Activated T-cell treated with anti-CD3 and anti-CD28 coated beads for 1 hour (primary cell): ENCODE measurements around the gene TF.

ENCODE experiments used
- DNase-seq: peaks from one replicate; pipeline ENCODE4 v3.0.0-alpha.2; 2020; ENCODE audit warnings: low read depth

TF gene

DNA sequence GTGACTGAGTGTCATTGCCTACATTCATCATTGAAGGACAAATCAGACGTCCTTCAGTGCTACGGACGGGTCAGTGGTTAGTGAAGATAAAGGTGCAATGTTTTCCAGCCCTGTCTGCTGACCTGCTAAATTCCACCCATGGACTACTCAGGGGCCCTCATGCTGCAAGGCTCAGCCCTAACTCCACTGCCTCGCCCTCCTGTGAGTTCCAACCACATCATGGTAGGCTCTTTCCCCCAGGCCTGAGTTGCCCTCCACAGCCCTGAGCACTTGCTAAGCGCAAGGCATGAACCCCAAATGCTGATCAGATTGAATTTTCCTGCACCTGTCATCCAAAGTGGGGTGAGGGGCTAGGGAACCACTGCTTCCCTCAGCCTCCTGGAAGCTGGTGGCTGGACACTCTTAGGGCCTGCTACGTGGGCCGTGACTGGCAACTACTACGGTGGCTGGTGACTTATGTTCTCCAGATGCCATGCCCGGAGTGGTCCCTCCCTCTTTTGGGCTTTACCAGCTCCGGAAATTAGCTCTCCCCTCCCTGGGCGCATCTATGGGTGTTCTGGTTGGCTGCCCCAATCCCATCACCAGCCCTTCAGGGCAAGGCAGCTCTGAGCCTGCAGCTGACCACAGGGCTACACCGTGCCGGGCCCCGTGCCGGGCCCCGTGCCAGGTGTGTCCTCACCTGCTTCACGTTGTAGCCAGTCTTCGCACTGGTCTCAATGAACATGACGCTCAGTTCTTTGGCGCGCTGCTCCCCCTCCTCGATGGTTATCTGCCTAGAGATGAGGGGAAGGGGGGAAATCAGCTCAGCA is 91.5 kb downstream of the TF start:
- no peak for DNase-seq

DNA sequence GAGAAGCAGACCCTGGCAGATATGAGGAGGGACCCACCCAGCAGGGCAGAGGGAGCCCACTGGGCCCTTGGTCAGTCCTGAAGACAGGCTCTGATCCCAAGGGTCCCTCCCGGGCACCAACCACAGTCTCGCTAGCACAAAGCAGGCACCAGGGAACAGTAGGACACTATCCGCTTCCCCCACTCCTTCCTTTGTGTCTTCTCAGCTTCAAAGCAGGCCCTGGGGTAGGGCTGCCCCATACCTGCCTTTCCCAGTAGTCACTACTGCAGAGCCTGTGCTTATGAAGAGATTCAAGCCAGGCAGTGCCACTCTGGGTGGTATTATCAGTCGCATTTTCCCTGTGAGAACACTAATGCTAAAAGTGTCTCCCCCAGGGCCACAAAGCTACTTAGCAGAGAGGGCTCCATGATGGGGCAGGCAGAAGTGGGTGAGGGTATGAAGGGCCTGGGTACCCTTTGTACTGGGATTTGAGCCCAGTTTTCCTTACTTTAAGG is 92.2 kb downstream of the TF start:
- no peak for DNase-seq

DNA sequence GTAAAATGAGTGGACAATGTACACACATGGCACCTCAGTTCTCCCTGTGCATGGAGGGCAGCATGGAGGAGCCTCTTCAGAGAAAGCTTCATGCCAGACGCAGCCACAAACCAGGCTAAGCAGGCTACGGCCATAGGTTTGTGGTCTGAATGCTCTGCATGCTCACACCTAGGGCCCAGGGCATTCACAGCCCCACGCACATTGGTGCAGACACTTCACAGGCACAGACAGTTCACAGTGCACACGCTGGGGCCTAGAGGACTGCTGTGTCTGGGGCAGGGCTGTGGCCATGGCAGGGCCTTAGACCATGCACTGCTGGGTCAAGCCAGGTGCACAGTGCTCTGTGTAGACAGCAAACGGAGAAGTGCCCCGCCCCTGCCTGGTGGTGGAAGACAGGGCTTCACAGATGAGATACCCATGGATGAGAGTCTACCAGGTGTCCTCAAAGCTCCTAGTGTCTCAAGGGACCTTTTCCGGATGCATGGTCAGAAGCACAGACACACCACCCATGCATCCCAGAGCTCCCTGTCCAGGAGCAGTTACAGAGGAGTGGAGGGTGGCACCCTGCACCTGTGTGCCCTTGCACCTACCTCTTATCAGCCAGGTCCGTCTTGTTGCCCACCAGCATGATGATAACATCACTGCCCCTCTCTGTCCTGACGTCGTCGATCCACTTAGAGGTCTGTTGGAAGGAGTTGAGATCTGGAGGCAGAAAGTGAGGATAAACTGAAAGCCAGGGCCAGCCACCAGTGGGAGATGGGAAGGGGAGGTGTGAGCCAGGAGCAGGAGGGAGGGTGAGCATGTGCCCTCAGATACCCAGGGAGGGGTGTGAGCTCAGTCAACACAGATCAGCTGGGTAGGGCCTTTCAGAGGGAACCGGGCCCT is 93.0 kb downstream of the TF start:
- DNase-seq, result no peak

GRCh38 chr3:133840055-133840737 is 94.0 kb downstream of the TF start:
- no peak for DNase-seq

DNA sequence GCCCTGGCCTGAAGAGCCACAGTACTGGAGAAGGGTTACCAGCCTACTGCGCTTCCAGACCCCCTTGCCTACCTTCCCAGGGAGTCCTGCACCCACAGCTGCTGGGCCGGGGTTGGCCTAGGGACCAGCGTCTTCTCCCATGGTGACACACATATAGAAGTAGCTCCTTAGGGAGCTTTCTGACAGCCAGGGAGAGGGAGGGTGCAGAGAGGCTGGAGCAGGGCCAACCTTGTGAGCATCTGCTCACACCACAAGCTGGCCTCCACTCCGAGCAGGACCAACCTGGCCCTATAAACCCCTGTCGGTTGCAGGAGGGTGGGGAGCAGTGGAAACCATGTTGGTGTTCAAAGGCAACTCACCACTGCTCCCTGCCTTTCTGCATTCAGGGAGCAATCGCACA is 94.6 kb downstream of the TF start:
- no peak for DNase-seq

GRCh38 chr3:133841196-133841595 is 95.0 kb downstream of the TF start:
- no peak for DNase-seq

DNA sequence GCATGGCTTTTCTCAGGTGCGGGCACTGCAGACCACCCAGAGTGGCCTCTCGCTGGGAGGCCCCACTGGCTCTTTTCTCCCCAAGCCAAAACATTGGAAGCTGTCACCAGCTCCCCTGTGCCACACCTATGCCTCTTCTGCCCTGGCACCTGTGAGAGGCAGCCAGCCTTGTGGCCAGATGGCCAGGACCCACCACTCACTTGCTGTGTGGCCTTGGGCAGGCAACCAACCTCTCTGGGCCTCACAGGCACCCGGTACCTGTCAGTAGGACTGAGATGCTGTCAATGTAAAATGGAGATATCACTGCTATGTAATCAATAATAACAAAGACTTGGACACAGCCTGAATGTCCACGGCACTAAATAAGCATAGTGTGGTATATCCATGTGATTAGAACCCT is 96.0 kb downstream of the TF start:
- no peak for DNase-seq

GRCh38 chr3:133843634-133844033 is 97.4 kb downstream of the TF start:
- DNase-seq, result no peak

DNA sequence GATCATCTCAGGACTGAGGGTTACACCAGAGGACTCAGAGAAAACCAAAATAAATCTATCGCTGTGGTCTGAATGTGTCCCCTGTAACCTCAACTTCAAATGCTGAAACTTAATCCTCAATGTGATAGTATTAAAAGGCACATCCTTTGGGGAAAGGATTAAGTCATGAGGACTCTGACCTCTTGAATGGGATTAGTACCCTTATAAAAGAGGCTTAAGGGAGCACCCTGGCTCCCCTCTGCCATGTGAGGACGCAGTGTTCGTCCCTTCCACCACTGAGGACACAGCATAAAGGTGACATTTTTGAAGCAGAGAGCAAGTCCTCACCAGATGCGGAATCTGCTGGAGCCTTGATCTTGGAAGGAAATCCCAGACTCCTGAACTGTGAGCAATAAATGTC is 98.9 kb downstream of the TF start:
- DNase-seq, result no peak
